Panc1 (cell line): ENCODE data around the gene OSBPL10. TPM values are rescaled to one million over a fixed set of nuclear protein-coding genes. Genes with fewer than 3 reads are reported as not detected.

ENCODE experiments used
- ATAC-seq: fragments of 200-7000 bp; cut with Tn5 transposase; 2 replicates; pipeline ENCODE4 v1.9.1; 2020; ENCODE audit warnings: mild to moderate bottlenecking, moderate library complexity
- BruUV-seq: library from RNA; stranded (reverse); fragments of 400-500 nt; replicated peaks from 2 replicates; lab custom pipeline; 2021; lab: Mats Ljungman, UMichigan
- CTCF ChIA-PET: fragments of 300-600 bp; sonication (Branson Sonifier 250); formaldehyde crosslinking; loops from one replicate; lab custom pipeline; 2022; ENCODE audit warnings: antibody characterized with exemption; lab: Charles Lee
- POLR2A ChIA-PET: fragments of 300-600 bp; sonication (Branson Sonifier 250); formaldehyde crosslinking; loops from one replicate; lab custom pipeline; 2022; ENCODE audit warnings: antibody characterized with exemption; lab: Charles Lee
- DNase-seq: peaks from one replicate; pipeline ENCODE4 v3.0.0-alpha.2; 2010; ENCODE audit warnings: low read depth, low spot score
- H3K27ac ChIP-seq: 2 replicates; pipeline ENCODE4 v1.5.1; 2011; ENCODE audit warnings: mild to moderate bottlenecking, low read length, inconsistent platforms
- H3K27me3 ChIP-seq: fragments of 200-500 bp; sonication (Bioruptor generic); 2 replicates; pipeline ENCODE4 v1.6.0; 2014; ENCODE audit warnings: low read length, inconsistent platforms; ENCODE audit not compliant: control insufficient read depth, insufficient read depth
- H3K36me3 ChIP-seq: fragments of 200-500 bp; sonication (Bioruptor generic); 2 replicates; pipeline ENCODE4 v1.5.1; 2014; ENCODE audit warnings: inconsistent platforms, mild to moderate bottlenecking, low read length, moderate library complexity; ENCODE audit not compliant: control insufficient read depth, insufficient read depth
- H3K4me1 ChIP-seq: 2 replicates; pipeline ENCODE4 v1.5.1; 2011; ENCODE audit warnings: inconsistent platforms, mild to moderate bottlenecking, low read length, moderate library complexity; ENCODE audit not compliant: control insufficient read depth, insufficient read depth
- H3K4me3 ChIP-seq, 2 experiments: 2 replicates each; pipeline ENCODE4 v1.5.1; 2011 to 2012; ENCODE audit warnings: low read depth in 2 of 2, low read length in 2 of 2, mild to moderate bottlenecking in 2 of 2, inconsistent platforms in 1 of 2, moderate library complexity in 1 of 2
- H3K9me3 ChIP-seq: fragments of 200-500 bp; sonication (Bioruptor generic); 2 replicates; pipeline ENCODE4 v1.5.1; 2014; ENCODE audit warnings: low read depth, mild to moderate bottlenecking, inconsistent platforms, low read length, moderate library complexity; ENCODE audit not compliant: control insufficient read depth, insufficient read depth
- CTCF ChIP-seq: fragments of 450-650 bp; IDR thresholded peaks from 2 replicates; pipeline ENCODE4 v1.5.1; 2017; ENCODE audit warnings: mild to moderate bottlenecking
- POLR2AphosphoS5 ChIP-seq: IDR thresholded peaks from 2 replicates; pipeline ENCODE4 v1.6.1; 2012; ENCODE audit warnings: mild to moderate bottlenecking, low read depth, low read length, moderate library complexity
- REST ChIP-seq, 2 experiments: IDR thresholded peaks; 2 replicates each; pipeline ENCODE4 v1.6.1; 2011 to 2012; ENCODE audit warnings: low read depth in 2 of 2, control low read depth in 1 of 2, low read length in 1 of 2, mild to moderate bottlenecking in 1 of 2, moderate library complexity in 1 of 2; ENCODE audit not compliant: insufficient read depth in 1 of 2
- SIN3A ChIP-seq: IDR thresholded peaks from 2 replicates; pipeline ENCODE4 v1.6.1; 2012; ENCODE audit warnings: low read depth, mild to moderate bottlenecking, low read length, moderate library complexity, borderline replicate concordance; ENCODE audit not compliant: insufficient read depth
- TCF7L2 ChIP-seq: IDR thresholded peaks from 2 replicates; pipeline ENCODE4 v1.6.1; 2011; ENCODE audit warnings: mild to moderate bottlenecking, low read depth, low read length, inconsistent platforms
- in situ Hi-C: cut with HindIII; loops from 2 replicates; pipeline ENCODE4 v1.10.0; 2016; ENCODE audit warnings: low sequenced_read_pairs, low pct_unique_long_range_greater_than_20kb
- intact Hi-C: fragments of 100-400 bp; cut with micrococcal nuclease; formaldehyde crosslinking; loops from one replicate; pipeline ENCODE4 v1.10.0; 2022; ENCODE audit not compliant: unreplicated experiment
- total RNA-seq: library from RNA; stranded (reverse); gene quantifications from one replicate; pipeline ENCODE4 v1.2.1, GENCODE V29; 2021; ENCODE audit not compliant: unreplicated experiment

OSBPL10 gene
- total RNA-seq, 1 experiment from 2014 or later, result 88.1 TPM

GRCh38 chr3:31671976-31672375 is 309.1 kb downstream of the OSBPL10 start:
- in situ Hi-C loops (no loop called here), intact Hi-C loops (no loop called here)
- DNase-seq (no peak), ATAC-seq (no peak)
- Histone ChIP-seq H3K9me3 (no peaks in the 10 kb centered on the region), H3K4me3 (no peak overlapping the region), H3K27ac (no peak overlapping the region), H3K36me3 (peaks cover 3% of the 10 kb centered on the region), H3K27me3 (no peaks in the 10 kb centered on the region), H3K4me1 (no peaks in the 10 kb centered on the region)
- no TSS peak for BruUV-seq
- TF ChIP-seq POLR2AphosphoS5 (no peak), REST (IDR thresholded peaks at IDR 0.05; ENCODE audit: insufficient read depth in 1 of 2, low read depth in 2 of 2, low read length in 1 of 2) (no peak), TCF7L2 (no peak), CTCF (no peak), SIN3A (no peak)
- POLR2A ChIA-PET, result no interaction called here
- CTCF ChIA-PET, result no interaction called here

- ATAC-seq (no peak), DNase-seq (no peak)
- POLR2A ChIA-PET, result no interaction called here
- Histone ChIP-seq H3K4me1 (no peaks in the 10 kb centered on the region), H3K4me3 (no peak overlapping the region), H3K27me3 (no peaks in the 10 kb centered on the region), H3K9me3 (no peaks in the 10 kb centered on the region), H3K27ac (no peak overlapping the region), H3K36me3 (peaks cover 3% of the 10 kb centered on the region)
- TF ChIP-seq REST (IDR thresholded peaks at IDR 0.05; ENCODE audit: insufficient read depth in 1 of 2, low read depth in 2 of 2, low read length in 1 of 2), result no peak
- TF ChIP-seq CTCF, result no peak
- TF ChIP-seq TCF7L2, result no peak
- TF ChIP-seq POLR2AphosphoS5, result no peak
- TF ChIP-seq SIN3A, result no peak
- in situ Hi-C loops, result no loop called here
- CTCF ChIA-PET, result no interaction called here
- intact Hi-C loops, result no loop called here
- BruUV-seq, result no TSS peak
Measured at GRCh38 chr3:31671451-31671850, 309.6 kb downstream of the OSBPL10 start.
